ENCODE data around the gene DAPK2. TPM values are rescaled to one million over a fixed set of nuclear protein-coding genes. Genes with fewer than 3 reads are reported as not detected.

DAPK2 gene
- total and polyA plus RNA-seq, 2 of the 13 experiments (the other 11 are each of a cell fraction or from before 2014, with no cell fraction given), result 0.33 to 0.63 TPM

DNA sequence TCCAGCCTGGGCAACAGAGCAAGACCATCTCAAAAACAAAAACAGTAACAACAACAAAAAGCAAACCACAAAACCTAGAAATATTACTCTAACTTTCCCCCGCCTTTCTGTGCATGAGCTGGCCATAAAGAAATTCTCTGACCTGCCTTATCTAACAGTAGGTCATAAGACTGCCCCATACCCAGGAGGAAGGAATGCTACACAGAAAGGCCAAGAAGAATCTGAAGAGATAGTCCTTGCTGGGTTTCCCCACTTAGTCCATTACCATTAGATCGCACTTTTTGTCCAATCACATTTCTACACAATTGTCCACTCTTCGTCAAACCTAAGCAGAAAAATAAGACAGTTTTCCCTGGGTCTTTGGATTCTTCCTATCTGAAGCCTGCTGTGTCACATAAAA is 23.8 kb upstream of the DAPK2 start:
- H2AFZ ChIP-seq (ENCODE audit: low read length), result no peak overlapping the region
- H3K9me3 ChIP-seq (ENCODE audit: low read length), result no peaks in the 10 kb centered on the region
- FAIRE-seq (no peak), DNase-seq (ENCODE audit: low spot score) (no peak), ATAC-seq (no peak)
- in situ Hi-C loops (cut with HindIII; ENCODE audit: extremely low pct_ligation_motif_present, low pct_unique_long_range_greater_than_20kb) (no loop called here), intact Hi-C loops (cut with micrococcal nuclease; ENCODE audit: unreplicated experiment) (no loop called here)
- no peak overlapping the region for H3K4me3 ChIP-seq (replicated peaks in 1 of 3; ENCODE audit: insufficient read depth in 1 of 3, low read depth in 2 of 3, low read length in 3 of 3)
- no peak overlapping the region for H3K27ac ChIP-seq (ENCODE audit: extremely low read length, insufficient read depth, low read length)
- 0 out of 2 replicates have a peak, but pooled peaks have one; percentile 47 for TF ChIP-seq FOXO4 (CRISPR knock-in tag; conservative IDR thresholded peaks at IDR 0.05)
- TF ChIP-seq MLXIP (CRISPR knock-in tag; IDR thresholded peaks at IDR 0.05; ENCODE audit: borderline replicate concordance), result no peak
- CTCF ChIA-PET (ENCODE audit: low intra/inter-chr PET ratio, low total read pairs), result interaction anchor here (1.7 kb wide), 1 partner anchor 22 kb away, joined by 6 read pairs; no protein-coding TSS in a partner anchor
- BruUV-seq (replicated peaks), result no TSS peak
- no peaks in the 10 kb centered on the region for H3K27me3 ChIP-seq (ENCODE audit: control insufficient read depth in 1 of 2, insufficient read depth in 2 of 2, low read length in 2 of 2)
- H4K20me1 ChIP-seq (ENCODE audit: insufficient read depth, low read length), result no peaks in the 10 kb centered on the region
- H3K4me2 ChIP-seq (ENCODE audit: low read depth, low read length), result no peak overlapping the region
- POLR2A ChIA-PET, result interaction anchor here (6.9 kb wide), 1 partner anchor 23 kb away, joined by 88 read pairs; the partner anchor contains the start of gene CIAO2A
- peaks cover 3 to 5% of the 10 kb centered on the region in 2 experiments; a peak in 2 of 5 replicates for H3K36me3 ChIP-seq (replicated peaks in 1 of 2; ENCODE audit: control insufficient read depth in 1 of 2, insufficient read depth in 2 of 2, low read length in 2 of 2)
- 97% methylated on average over 3 of the region's 3 CpGs for WGBS (ENCODE audit: low lambda C conversion rate)
- peaks cover 48% of the 10 kb centered on the region for H3K4me1 ChIP-seq (ENCODE audit: insufficient read depth, low read length)
- H3K79me2 ChIP-seq (ENCODE audit: insufficient read depth, low read length), result no peaks in the 10 kb centered on the region
- H3K9ac ChIP-seq (ENCODE audit: insufficient read depth, low read depth, low read length), result no peak overlapping the region

Data from HepG2 (cell line).